Stimulated activated CD4-positive, alpha-beta T cell treated with anti-CD3 and anti-CD28 coated beads, TNF-alpha, amount 100 ng/mL, for 4 hours (primary cell): ENCODE measurements around the gene LRRTM3.

ENCODE experiments used
- DNase-seq, 3 experiments: peaks; one replicate each; pipeline ENCODE4 v3.0.0-alpha.2; 2020; ENCODE audit warnings: low read depth in 3 of 3

The LRRTM3 gene

GRCh38 chr10:66934711-66935110 is 8.9 kb downstream of the LRRTM3 start:
- DNase-seq, result no peak

GRCh38 chr10:66940965-66941364 is 15.1 kb downstream of the LRRTM3 start:
- no peak for DNase-seq

GRCh38 chr10:66941491-66941890 is 15.7 kb downstream of the LRRTM3 start:
- DNase-seq, result no peak

GRCh38 chr10:66942407-66942806 is 16.6 kb downstream of the LRRTM3 start:
- no peak for DNase-seq

- no peak for DNase-seq
Observed at GRCh38 chr10:66943590-66943989, 17.8 kb downstream of the LRRTM3 start.

GRCh38 chr10:66951896-66952295 is 26.1 kb downstream of the LRRTM3 start:
- no peak for DNase-seq

- no peak for DNase-seq
Observed at GRCh38 chr10:66958466-66958865, 32.6 kb downstream of the LRRTM3 start.

- no peak for DNase-seq
Observed at GRCh38 chr10:66964946-66965345, 39.1 kb downstream of the LRRTM3 start.

GRCh38 chr10:66980246-66980815 is 54.5 kb downstream of the LRRTM3 start:
- no peak for DNase-seq

- DNase-seq, result no peak
Observed at GRCh38 chr10:66981361-66982052, 55.7 kb downstream of the LRRTM3 start.

GRCh38 chr10:66982053-66982420 is 56.2 kb downstream of the LRRTM3 start:
- no peak for DNase-seq

- DNase-seq, result no peak
Observed at GRCh38 chr10:66982792-66983474, 57.1 kb downstream of the LRRTM3 start.

GRCh38 chr10:66983475-66983818 is 57.6 kb downstream of the LRRTM3 start:
- no peak for DNase-seq

GRCh38 chr10:66990143-66990830 is 64.5 kb downstream of the LRRTM3 start:
- no peak for DNase-seq

GRCh38 chr10:66996996-66997395 is 71.2 kb downstream of the LRRTM3 start:
- no peak for DNase-seq

GRCh38 chr10:66999762-67000545 is 74.1 kb downstream of the LRRTM3 start:
- no peak for DNase-seq

- DNase-seq, result no peak
Observed at GRCh38 chr10:67004690-67005089, 78.9 kb downstream of the LRRTM3 start.

- DNase-seq, result no peak
Observed at GRCh38 chr10:67005981-67006380, 80.1 kb downstream of the LRRTM3 start.

GRCh38 chr10:67011480-67011879 is 85.6 kb downstream of the LRRTM3 start:
- no peak for DNase-seq

GRCh38 chr10:67011981-67012380 is 86.1 kb downstream of the LRRTM3 start:
- DNase-seq, result no peak

- no peak for DNase-seq
Observed at GRCh38 chr10:67015225-67015624, 89.4 kb downstream of the LRRTM3 start.

GRCh38 chr10:67017218-67017617 is 91.4 kb downstream of the LRRTM3 start:
- no peak for DNase-seq
